HCT116 (cell line): ENCODE results near the gene LCLAT1. TPM values are rescaled to one million over a fixed set of nuclear protein-coding genes. Genes with fewer than 3 reads are reported as not detected.

Source experiments
- ATAC-seq: fragments of 200-7000 bp; cut with Tn5 transposase; 2 replicates; pipeline ENCODE4 v1.9.1; 2020; ENCODE audit warnings: mild to moderate bottlenecking, moderate library complexity
- BruUV-seq: library from RNA; stranded (reverse); fragments of 400-500 nt; replicated peaks from 2 replicates; lab custom pipeline; 2021; lab: Mats Ljungman, UMichigan
- CTCF ChIA-PET: fragments of 300-600 bp; sonication (Branson Sonifier 250); formaldehyde crosslinking; loops from one replicate; lab custom pipeline; 2021; ENCODE audit warnings: antibody characterized with exemption; lab: Charles Lee
- POLR2A ChIA-PET: fragments of 300-600, 350-600 bp; sonication (Branson Sonifier 250); formaldehyde crosslinking; loops from one replicate; lab custom pipeline; 2021; ENCODE audit warnings: antibody characterized with exemption; lab: Charles Lee
- RAD21 ChIA-PET, 2 experiments: fragments of 300-600 bp; sonication (Branson Sonifier 250); formaldehyde crosslinking; loops; one replicate each; lab custom pipeline; 2023; ENCODE audit warnings: low total read pairs in 2 of 2; ENCODE audit not compliant: uncharacterized antibody in 2 of 2, unreplicated experiment in 2 of 2, low non-redundant PET in 1 of 2; lab: Charles Lee
- DNase-seq: peaks from one replicate; pipeline ENCODE4 v3.0.0-alpha.2; 2010; ENCODE audit warnings: low read depth, low spot score
- H2AFZ ChIP-seq: fragments of 200-600 bp; shearing (Covaris generic), sonication (generic); 2 replicates; pipeline ENCODE4 v1.6.1; 2017; ENCODE audit warnings: low read depth, mixed run types, mixed read lengths, antibody characterized with exemption, low read length; ENCODE audit not compliant: poor library complexity, severe bottlenecking
- H3K27ac ChIP-seq: 2 replicates; pipeline ENCODE4 v1.5.1; 2012; ENCODE audit warnings: low read depth, low read length
- H3K27me3 ChIP-seq: fragments of 200-600 bp; sonication (generic); 2 replicates; pipeline ENCODE4 v1.6.1; 2016; ENCODE audit warnings: mixed run types, low read length, mixed read lengths; ENCODE audit not compliant: insufficient read depth
- H3K36me3 ChIP-seq, 2 experiments: fragments of 200-500 bp in 1 of 2; fragments of 200-600 bp in 1 of 2; sonication (Bioruptor generic) in 1 of 2; sonication (generic) in 1 of 2; 2 replicates each; pipeline versions ENCODE4 v1.5.1 to v1.6.1; 2014 to 2016; ENCODE audit warnings: low read length in 2 of 2, inconsistent platforms in 1 of 2, mixed read lengths in 1 of 2, mixed run types in 1 of 2; ENCODE audit not compliant: insufficient read depth in 2 of 2, control insufficient read depth in 1 of 2
- H3K4me1 ChIP-seq, 2 experiments: fragments of 200-600 bp in 1 of 2; sonication (generic) in 1 of 2; 2 replicates each; pipeline versions ENCODE4 v1.5.1 to v1.6.1; 2012 to 2017; ENCODE audit warnings: low read length in 2 of 2, inconsistent platforms in 1 of 2, mild to moderate bottlenecking in 1 of 2, mixed read lengths in 1 of 2, mixed run types in 1 of 2, moderate library complexity in 1 of 2; ENCODE audit not compliant: insufficient read depth in 2 of 2, control insufficient read depth in 1 of 2
- H3K4me2 ChIP-seq: fragments of 200-600 bp; sonication (generic); 2 replicates; pipeline ENCODE4 v1.6.1; 2017; ENCODE audit warnings: mixed run types, low read length, mixed read lengths
- H3K4me3 ChIP-seq, 2 experiments: fragments of 200-600 bp in 1 of 2; sonication (generic) in 1 of 2; replicated peaks in 1 of 2; 2 replicates each; pipeline ENCODE4 v1.5.1; 2011 to 2016; ENCODE audit warnings: low read length in 2 of 2, control low read depth in 1 of 2, low read depth in 1 of 2, mild to moderate bottlenecking in 1 of 2, mixed read lengths in 1 of 2, mixed run types in 1 of 2
- H3K79me2 ChIP-seq: fragments of 200-600 bp; sonication (generic); 2 replicates; pipeline ENCODE4 v1.6.1; 2017; ENCODE audit warnings: mild to moderate bottlenecking, mixed run types, low read length, moderate library complexity, mixed read lengths; ENCODE audit not compliant: insufficient read depth
- H3K9ac ChIP-seq: fragments of 200-600 bp; sonication (generic); 2 replicates; pipeline ENCODE4 v1.6.1; 2016; ENCODE audit warnings: low read length, mixed read lengths
- H3K9me2 ChIP-seq: fragments of 200-600 bp; sonication (generic), shearing (Covaris generic); 2 replicates; pipeline ENCODE4 v1.6.1; 2017; ENCODE audit warnings: mixed run types, mild to moderate bottlenecking, moderate library complexity; ENCODE audit not compliant: insufficient read depth
- H3K9me3 ChIP-seq, 2 experiments: fragments of 200-500 bp in 1 of 2; fragments of 200-600 bp in 1 of 2; sonication (Bioruptor generic) in 1 of 2; sonication (generic) in 1 of 2; 2 replicates each; pipeline ENCODE4 v1.6.1; 2014 to 2017; ENCODE audit warnings: low read length in 2 of 2, mixed read lengths in 2 of 2, inconsistent platforms in 1 of 2, low read depth in 1 of 2, mild to moderate bottlenecking in 1 of 2, mixed run types in 1 of 2, moderate library complexity in 1 of 2; ENCODE audit not compliant: control insufficient read depth in 1 of 2, insufficient read depth in 1 of 2
- H4K20me1 ChIP-seq: fragments of 200-600 bp; sonication (generic), shearing (Covaris generic); 2 replicates; pipeline ENCODE4 v1.6.1; 2017; ENCODE audit warnings: mixed run types, mild to moderate bottlenecking, moderate library complexity; ENCODE audit not compliant: insufficient read depth
- ATF3 ChIP-seq: IDR thresholded peaks from 2 replicates; pipeline ENCODE4 v1.6.1; 2012
- CTCF ChIP-seq, 3 experiments: fragments of 200-600 bp in 1 of 3; sonication (generic) in 1 of 3; IDR thresholded peaks in 2 of 3; conservative IDR thresholded peaks in 1 of 3; 2 replicates each; pipeline ENCODE4 v1.5.1; 2012 to 2017; ENCODE audit warnings: low read depth in 2 of 3, low read length in 2 of 3, antibody characterized with exemption in 1 of 3, borderline replicate concordance in 1 of 3, control low read depth in 1 of 3, mild to moderate bottlenecking in 1 of 3, mixed read lengths in 1 of 3, mixed run types in 1 of 3, moderate library complexity in 1 of 3; ENCODE audit not compliant: insufficient read depth in 1 of 3
- ELF1 ChIP-seq: IDR thresholded peaks from 2 replicates; pipeline ENCODE4 v1.6.1; 2012; ENCODE audit warnings: low read depth, borderline replicate concordance
- EZH2 ChIP-seq: fragments of 200-600 bp; sonication (generic); IDR thresholded peaks from 2 replicates; pipeline ENCODE4 v1.6.1; 2017; ENCODE audit warnings: antibody characterized with exemption, mixed run types
- POLR2AphosphoS5 ChIP-seq: IDR thresholded peaks from 2 replicates; pipeline ENCODE4 v1.6.1; 2011; ENCODE audit warnings: mild to moderate bottlenecking, low read depth, low read length, moderate library complexity
- SRF ChIP-seq: IDR thresholded peaks from 2 replicates; pipeline ENCODE4 v1.6.1; 2012; ENCODE audit warnings: low read depth
- YY1 ChIP-seq: IDR thresholded peaks from 2 replicates; pipeline ENCODE4 v1.6.1; 2011; ENCODE audit warnings: low read length, low read depth, moderate library complexity, mild to moderate bottlenecking; ENCODE audit not compliant: insufficient replicate concordance; ENCODE audit errors: extremely low read depth
- ZBTB33 ChIP-seq: IDR thresholded peaks from 2 replicates; pipeline ENCODE4 v1.6.1; 2011; ENCODE audit warnings: mild to moderate bottlenecking, low read length, moderate library complexity; ENCODE audit not compliant: insufficient replicate concordance; ENCODE audit errors: extremely low read depth
- intact Hi-C: fragments of 100-400 bp; cut with micrococcal nuclease; formaldehyde crosslinking; loops from 2 replicates; pipeline ENCODE4 v1.10.0; 2022
- total RNA-seq: library from RNA; stranded (reverse); gene quantifications from one replicate; pipeline ENCODE4 v1.2.1, GENCODE V29; 2021; ENCODE audit not compliant: unreplicated experiment

LCLAT1 gene
- total RNA-seq, 1 experiment from 2014 or later = 36.2 TPM

GRCh38 chr2:30567317-30567716, 120.3 kb downstream of the LCLAT1 start:
- ChIA-PET RAD21 (no interaction called here), CTCF (no interaction called here), POLR2A (no interaction called here)
- TF ChIP-seq EZH2 (no peak), SRF (no peak), YY1 (no peak), ZBTB33 (no peak), CTCF (IDR thresholded peaks at IDR 0.05 in 2 of 3, conservative IDR thresholded peaks at IDR 0.05 in 1 of 3; ENCODE audit: borderline replicate concordance in 1 of 3, insufficient read depth in 1 of 3, low read depth in 2 of 3, low read length in 2 of 3) (no peak), ELF1 (no peak), POLR2AphosphoS5 (no peak), ATF3 (no peak)
- intact Hi-C loops = no loop called here
- no peaks in the 10 kb centered on the region for H3K27me3 ChIP-seq
- no peak overlapping the region for H3K9ac ChIP-seq
- BruUV-seq = no TSS peak
- ATAC-seq (no peak), DNase-seq (no peak)
- 0 out of 2 replicates have a peak, but pooled peaks cover 6% of the 10 kb centered on the region for H4K20me1 ChIP-seq
- H3K9me2 ChIP-seq = no peaks in the 10 kb centered on the region
- H2AFZ ChIP-seq = no peak overlapping the region
- H3K27ac ChIP-seq = no peak overlapping the region
- no peaks in the 10 kb centered on the region for H3K36me3 ChIP-seq
- no peak overlapping the region for H3K4me2 ChIP-seq
- no peaks in the 10 kb centered on the region for H3K79me2 ChIP-seq
- H3K9me3 ChIP-seq = no peaks in the 10 kb centered on the region
- no peak overlapping the region for H3K4me3 ChIP-seq
- H3K4me1 ChIP-seq = no peaks in the 10 kb centered on the region
